Measurements from ENCODE around the gene XXYLT1.

XXYLT1 gene

DNA sequence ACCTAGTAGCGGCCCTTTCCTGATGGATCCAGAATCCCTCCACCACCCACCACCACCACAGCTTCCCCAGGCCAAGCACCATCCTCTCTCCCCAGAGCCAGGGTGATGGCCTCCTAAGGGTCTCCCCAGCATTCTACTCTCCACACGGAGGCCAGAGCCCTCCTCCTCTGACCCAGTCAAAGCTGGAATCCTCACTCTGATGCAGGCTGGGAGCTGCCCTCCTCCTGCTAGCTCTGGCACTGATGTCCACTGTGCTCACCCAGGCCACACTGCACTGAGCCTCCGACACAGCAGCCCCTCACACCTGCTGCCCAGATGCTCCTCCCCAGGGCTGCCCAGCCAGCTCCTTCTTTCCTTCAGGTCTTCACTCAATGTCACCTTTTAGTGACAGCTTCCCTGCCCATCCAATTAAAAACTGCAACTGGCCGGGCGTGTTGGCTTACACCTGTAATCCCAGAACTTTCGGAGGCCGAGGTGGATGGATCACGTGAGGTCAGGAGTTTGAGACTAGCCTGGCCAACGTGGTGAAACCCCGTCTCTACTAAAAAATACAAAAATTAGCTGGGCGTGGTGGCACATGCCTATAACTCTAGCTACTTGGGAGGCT lies 21.0 kb downstream of the XXYLT1 start:
- TF ChIP-seq, protein P1, sequence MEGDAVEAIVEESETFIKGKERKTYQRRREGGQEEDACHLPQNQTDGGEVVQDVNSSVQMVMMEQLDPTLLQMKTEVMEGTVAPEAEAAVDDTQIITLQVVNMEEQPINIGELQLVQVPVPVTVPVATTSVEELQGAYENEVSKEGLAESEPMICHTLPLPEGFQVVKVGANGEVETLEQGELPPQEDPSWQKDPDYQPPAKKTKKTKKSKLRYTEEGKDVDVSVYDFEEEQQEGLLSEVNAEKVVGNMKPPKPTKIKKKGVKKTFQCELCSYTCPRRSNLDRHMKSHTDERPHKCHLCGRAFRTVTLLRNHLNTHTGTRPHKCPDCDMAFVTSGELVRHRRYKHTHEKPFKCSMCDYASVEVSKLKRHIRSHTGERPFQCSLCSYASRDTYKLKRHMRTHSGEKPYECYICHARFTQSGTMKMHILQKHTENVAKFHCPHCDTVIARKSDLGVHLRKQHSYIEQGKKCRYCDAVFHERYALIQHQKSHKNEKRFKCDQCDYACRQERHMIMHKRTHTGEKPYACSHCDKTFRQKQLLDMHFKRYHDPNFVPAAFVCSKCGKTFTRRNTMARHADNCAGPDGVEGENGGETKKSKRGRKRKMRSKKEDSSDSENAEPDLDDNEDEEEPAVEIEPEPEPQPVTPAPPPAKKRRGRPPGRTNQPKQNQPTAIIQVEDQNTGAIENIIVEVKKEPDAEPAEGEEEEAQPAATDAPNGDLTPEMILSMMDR (IDR thresholded peaks at IDR 0.05; ENCODE audit: low read depth, low read length) = no peak
- DNase-seq (ENCODE audit: low read depth in 2 of 2) = no peak

DNA sequence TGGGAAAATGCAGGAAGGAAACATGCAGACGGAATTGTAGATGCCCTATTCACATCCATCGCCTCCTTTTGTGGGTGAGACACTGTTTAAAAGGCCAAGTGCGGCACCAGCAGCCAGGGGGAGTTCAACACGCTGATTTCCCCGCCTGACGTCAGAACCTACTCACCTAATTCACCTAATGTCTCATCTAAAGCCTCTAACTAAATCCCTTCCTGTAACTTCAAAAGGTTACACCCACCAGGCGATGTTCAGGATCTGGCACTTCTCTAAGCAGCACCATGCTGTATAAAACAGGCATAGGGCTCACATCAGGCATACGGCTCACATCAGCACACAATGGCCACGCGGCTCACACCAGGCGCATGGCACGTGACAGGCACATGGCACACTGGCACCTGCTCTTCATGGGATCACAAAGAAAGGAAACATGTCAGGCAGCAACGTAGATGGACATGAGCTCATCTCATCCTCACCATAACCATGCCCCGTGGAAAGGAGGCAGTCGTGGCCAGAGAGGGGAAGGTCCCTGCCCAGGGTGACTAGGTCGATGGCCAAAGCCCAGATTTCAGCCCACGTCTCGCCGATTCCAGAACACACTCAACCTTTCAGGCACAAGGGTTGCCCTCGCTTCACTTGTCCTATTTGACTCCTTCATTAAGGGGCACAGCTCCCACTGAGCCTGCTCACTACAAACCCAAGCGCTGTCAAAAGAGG lies 21.7 kb downstream of the XXYLT1 start:
- no peak overlapping the region for H3K4me3 ChIP-seq (replicated peaks in 1 of 2; ENCODE audit: low read depth in 2 of 2, low read length in 2 of 2)
- TF ChIP-seq, protein P1 (IDR thresholded peaks at IDR 0.05; ENCODE audit: low read depth, low read length) = no peak
- no peak for DNase-seq (ENCODE audit: low read depth in 2 of 2)

More for the DNA sequence above, 21.0 kb downstream of the XXYLT1 start:
- no peak overlapping the region for H3K4me3 ChIP-seq (replicated peaks in 1 of 2; ENCODE audit: low read depth in 2 of 2, low read length in 2 of 2)

DNA sequence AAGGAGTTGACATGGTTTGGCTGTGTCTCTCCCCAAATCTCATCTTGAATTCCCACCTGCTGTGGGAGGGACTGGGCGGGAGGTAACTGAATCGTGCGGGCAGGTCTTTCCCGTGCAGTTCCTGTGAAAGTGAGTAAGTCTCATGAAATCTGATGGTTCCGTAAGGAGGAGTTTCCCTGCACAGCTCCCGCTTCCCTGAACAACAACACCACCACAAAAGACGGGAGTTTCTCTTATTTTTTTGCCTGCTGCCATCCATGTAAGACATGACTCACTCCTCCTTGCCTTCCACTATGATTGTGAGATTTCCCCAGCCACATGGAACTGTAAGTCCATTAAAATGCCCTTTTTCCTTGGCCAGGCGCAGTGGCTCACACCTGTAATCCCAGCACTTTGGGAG lies 22.7 kb downstream of the XXYLT1 start:
- H3K4me3 ChIP-seq (replicated peaks in 1 of 2; ENCODE audit: low read depth in 2 of 2, low read length in 2 of 2) = no peak overlapping the region
- DNase-seq (ENCODE audit: low read depth in 2 of 2) = peak in 1 of 2 donors; percentile 31
- TF ChIP-seq, protein P1 (IDR thresholded peaks at IDR 0.05; ENCODE audit: low read depth, low read length) = no peak

DNA sequence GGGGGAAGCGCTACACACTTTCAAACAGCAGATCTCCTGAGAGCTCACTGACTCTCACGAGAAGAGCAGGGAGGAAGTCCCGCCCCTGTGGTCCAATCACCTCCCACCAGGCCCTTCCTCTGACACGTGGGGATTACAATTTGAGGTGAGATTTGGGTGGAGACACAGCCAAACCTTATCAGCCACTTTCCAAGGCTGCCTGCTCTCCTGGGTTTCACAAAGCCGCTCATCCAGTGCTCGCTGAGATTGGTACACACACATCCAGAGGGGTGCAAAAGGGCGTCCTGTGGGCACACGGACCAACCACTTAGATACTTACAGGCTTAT lies 23.1 kb downstream of the XXYLT1 start:
- TF ChIP-seq, protein P1 (IDR thresholded peaks at IDR 0.05; ENCODE audit: low read depth, low read length) = no peak
- DNase-seq (ENCODE audit: low read depth in 2 of 2) = no peak
- H3K4me3 ChIP-seq (replicated peaks in 1 of 2; ENCODE audit: low read depth in 2 of 2, low read length in 2 of 2) = no peak overlapping the region

DNA sequence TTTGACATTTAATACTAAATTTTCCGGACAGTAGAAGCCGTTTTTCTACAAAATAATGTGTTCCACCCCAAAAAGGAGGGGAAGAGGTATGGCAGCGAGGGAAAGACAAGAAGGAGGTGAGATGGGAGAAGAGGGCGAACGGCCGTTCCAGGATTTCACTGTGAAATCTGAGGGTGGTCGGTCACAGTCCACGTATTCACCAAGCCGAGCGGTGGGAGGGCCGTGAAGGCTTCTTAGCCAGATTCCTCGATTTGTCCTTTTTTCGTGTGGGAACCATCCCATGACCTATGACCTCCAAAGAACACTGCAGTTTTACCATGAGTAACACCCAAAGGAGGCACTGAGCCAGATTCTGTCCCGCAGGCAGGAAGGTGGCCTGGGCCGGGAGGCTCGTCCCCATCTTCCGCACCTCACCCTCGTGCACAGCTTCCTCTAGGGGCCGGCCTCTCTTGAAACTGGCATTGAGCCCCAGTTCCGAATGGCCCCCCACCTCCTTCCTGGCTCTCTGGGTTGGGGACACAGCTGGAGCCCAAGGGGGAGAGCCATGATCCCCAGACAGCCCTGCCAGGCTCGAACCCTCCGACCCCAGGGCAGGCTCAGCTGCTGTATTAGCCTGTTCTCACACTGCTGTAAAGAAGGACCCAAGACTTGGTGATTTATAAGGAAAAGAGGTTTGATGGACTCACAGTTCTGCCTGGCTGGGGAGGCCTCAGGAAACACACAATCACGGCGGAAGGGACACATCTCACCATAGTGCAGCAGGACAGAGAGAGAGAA lies 23.7 kb downstream of the XXYLT1 start:
- no peak for DNase-seq (ENCODE audit: low read depth in 2 of 2)
- H3K4me3 ChIP-seq (replicated peaks in 1 of 2; ENCODE audit: low read depth in 2 of 2, low read length in 2 of 2) = no peak overlapping the region
- TF ChIP-seq, protein P1 (IDR thresholded peaks at IDR 0.05; ENCODE audit: low read depth, low read length) = no peak

DNA sequence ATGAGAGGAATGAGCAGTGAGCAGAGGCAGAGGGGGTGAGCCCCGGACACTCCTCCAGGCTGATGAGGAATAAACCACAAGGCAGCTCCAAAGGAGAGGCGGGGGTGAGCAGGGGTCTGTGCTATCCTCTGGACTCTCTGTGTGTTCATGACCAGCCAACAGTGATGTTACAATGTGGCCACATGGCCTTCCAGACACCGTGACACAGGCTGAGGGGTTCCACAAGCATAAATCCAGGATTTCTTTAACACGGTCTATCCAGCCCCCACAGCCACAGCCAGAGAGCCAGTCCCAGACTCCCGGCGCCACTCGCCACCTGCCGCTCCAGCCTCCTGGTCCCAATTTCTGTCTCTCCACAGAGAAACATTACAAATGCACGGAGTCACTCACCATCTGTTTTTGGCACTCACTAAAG lies 24.4 kb downstream of the XXYLT1 start:
- TF ChIP-seq, protein P1 (IDR thresholded peaks at IDR 0.05; ENCODE audit: low read depth, low read length) = no peak
- no peak for DNase-seq (ENCODE audit: low read depth in 2 of 2)
- H3K4me3 ChIP-seq (replicated peaks in 1 of 2; ENCODE audit: low read depth in 2 of 2, low read length in 2 of 2) = no peak overlapping the region

Measured in cardiac fibroblast (primary cell).